GM18870 (cell line): Measurements from ENCODE around the gene NFXL1.
"Not testable (repeated sequence)": the region's sequence is repeated elsewhere in the genome, so short reads cannot be mapped to it uniquely, and the experiment has no call there.

Experiments used
- ATAC-seq: cut with Tn5 transposase; IDR thresholded peaks from one replicate; pipeline ENCODE4 v1.9.1; 2021; ENCODE audit warnings: moderate library complexity; ENCODE audit not compliant: unreplicated experiment

NFXL1 gene

GRCh38 chr4:47914220-47914925 is at the start of gene NFXL1:
Gene NFXL1 (minus strand): TSS chr4:47914583. CDS start chr4:47914203, 380 bp downstream.
- peak; percentile 96 for ATAC-seq

- ATAC-seq = no peak
These were observed 40.3 kb upstream of the NFXL1 start for GRCh38 chr4:47954677-47955076.

- ATAC-seq = no peak
These were observed 39.9 kb upstream of the NFXL1 start for GRCh38 chr4:47954245-47954644.

- ATAC-seq = no peak
These were observed 31.7 kb upstream of the NFXL1 start for GRCh38 chr4:47945930-47946726.

GRCh38 chr4:47942081-47942819 is 27.9 kb upstream of the NFXL1 start:
- no peak for ATAC-seq

GRCh38 chr4:47939456-47939855 is 25.1 kb upstream of the NFXL1 start:
- no peak for ATAC-seq

- no peak for ATAC-seq
These were observed 22.0 kb upstream of the NFXL1 start for GRCh38 chr4:47936336-47936735.

GRCh38 chr4:47933840-47934239 is 19.5 kb upstream of the NFXL1 start:
- ATAC-seq = no peak

- ATAC-seq = no peak
These were observed 16.8 kb upstream of the NFXL1 start for GRCh38 chr4:47930971-47931804.

GRCh38 chr4:47929682-47930201 is 15.4 kb upstream of the NFXL1 start:
- ATAC-seq = no peak

GRCh38 chr4:47926667-47927258 is 12.4 kb upstream of the NFXL1 start:
- peak; percentile 88 for ATAC-seq

GRCh38 chr4:47923261-47923608 is 8.9 kb upstream of the NFXL1 start:
- ATAC-seq = not testable (repeated sequence)

GRCh38 chr4:47922436-47923260 is 8.3 kb upstream of the NFXL1 start:
- ATAC-seq = not testable (repeated sequence)

- ATAC-seq = not testable (repeated sequence)
These were observed 2.8 kb upstream of the NFXL1 start for GRCh38 chr4:47917163-47917562.

GRCh38 chr4:47915378-47915777 is 995 bp upstream of the NFXL1 start:
- ATAC-seq = no peak

- ATAC-seq = peak; percentile 23
These were observed 499 bp upstream of the NFXL1 start for GRCh38 chr4:47914926-47915237.

- ATAC-seq = peak; percentile 15
These were observed 543 bp downstream of the NFXL1 start for GRCh38 chr4:47913861-47914219.

GRCh38 chr4:47913330-47913729 is 1.1 kb downstream of the NFXL1 start:
- no peak for ATAC-seq

- ATAC-seq = no peak
These were observed 7.2 kb downstream of the NFXL1 start for GRCh38 chr4:47907089-47907646.
